ENCODE data around the gene FBXL19.

DNA sequence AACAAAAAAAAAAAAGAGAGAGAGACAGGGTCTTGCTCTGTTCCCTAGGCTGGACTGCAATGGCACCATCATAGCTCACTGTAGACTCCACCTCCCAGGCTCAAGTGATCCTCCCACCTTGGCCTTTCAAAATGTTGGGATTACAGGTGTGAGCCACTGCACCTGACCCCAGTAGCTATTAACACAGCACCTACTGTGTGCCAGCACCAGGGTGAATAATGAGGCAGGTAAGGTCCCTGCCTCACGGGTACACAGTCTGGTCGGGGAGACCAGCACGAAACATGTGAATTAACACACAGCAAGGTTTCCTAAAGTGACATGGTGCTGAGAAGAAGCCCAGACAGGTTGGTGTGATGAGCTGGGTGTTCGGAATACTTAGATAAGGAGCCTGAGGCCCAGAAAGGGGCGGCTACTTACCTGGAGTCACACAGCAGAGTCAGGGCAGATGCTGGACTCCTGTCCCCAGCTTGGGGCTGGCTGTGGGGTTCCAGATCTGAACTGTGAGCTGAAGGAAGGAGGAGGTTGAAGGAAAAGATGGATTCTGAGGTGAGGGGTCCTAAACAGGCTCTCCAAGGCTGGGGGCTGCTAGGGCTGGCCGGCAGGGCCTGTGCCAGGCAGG is 10.5 kb upstream of the FBXL19 start:
- no peak for TF ChIP-seq GATA2 (IDR thresholded peaks at IDR 0.05; ENCODE audit: low read depth, low read length)
- TF ChIP-seq GATA3 (IDR thresholded peaks at IDR 0.05; ENCODE audit: low read depth, low read length), result no peak

All from SH-SY5Y (cell line).